Measurements from ENCODE around the gene TTYH2.

TTYH2 gene

DNA sequence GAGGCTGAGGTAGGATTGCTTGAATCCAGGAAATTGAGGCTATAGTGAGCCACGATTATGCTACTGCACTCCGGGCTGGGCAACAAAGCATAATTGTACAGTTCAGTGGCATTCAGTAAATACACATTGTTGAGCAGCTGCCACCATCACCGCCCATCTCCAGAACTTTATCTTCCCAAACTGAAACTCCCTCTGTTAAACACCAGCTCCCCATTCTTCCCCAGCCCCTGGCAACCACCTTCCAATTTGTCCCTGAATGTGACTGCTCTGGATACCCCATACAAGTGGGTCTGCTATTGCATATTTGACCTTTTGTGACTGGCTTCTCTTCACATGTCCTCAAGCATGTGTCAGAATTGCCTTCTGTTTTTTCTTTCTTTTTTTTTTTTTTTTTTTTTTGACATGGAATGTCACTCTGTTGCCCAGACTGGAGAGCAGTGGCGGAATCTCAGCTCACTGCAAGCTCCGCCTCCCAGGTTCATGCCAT is 7.0 kb upstream of the TTYH2 start:
- Histone ChIP-seq H4K8ac (ENCODE audit: low read depth, low read length) (no peak overlapping the region), H3K18ac (ENCODE audit: low read length) (no peak overlapping the region), H2BK120ac (ENCODE audit: low read depth, low read length) (no peak overlapping the region), H3K4ac (ENCODE audit: low read length) (no peak overlapping the region), H3K4me3 (ENCODE audit: low read length in 2 of 2) (no peak overlapping the region), H2AK5ac (ENCODE audit: low read depth, low read length) (no peak overlapping the region), H3K14ac (ENCODE audit: low read length) (no peak overlapping the region), H3K27ac (replicated peaks; ENCODE audit: low read length) (no peak overlapping the region), H3K36me3 (replicated peaks in 1 of 2; ENCODE audit: control insufficient read depth in 2 of 2, insufficient read depth in 2 of 2, low read length in 2 of 2) (peaks cover 35 to 62% of the 10 kb centered on the region in 2 donors), H3K4me2 (ENCODE audit: insufficient read depth, low read length, poor library complexity, severe bottlenecking) (no peak overlapping the region), H3K23ac (ENCODE audit: low read depth, low read length, poor library complexity) (no peak overlapping the region), H2BK15ac (ENCODE audit: low read length) (no peak overlapping the region), H4K91ac (ENCODE audit: low read depth, low read length, poor library complexity) (no peak overlapping the region), H3K27me3 (ENCODE audit: control insufficient read depth in 3 of 3, insufficient read depth in 3 of 3, low read depth in 1 of 3, low read length in 3 of 3) (peaks cover 0 to 5% (median 0%) of the 10 kb centered on the region in 3 experiments), H2AFZ (ENCODE audit: low read length) (no peak overlapping the region), H3K79me1 (ENCODE audit: low read depth, low read length) (peaks cover 9% of the 10 kb centered on the region), H3K9ac (ENCODE audit: low read depth, low read length, poor library complexity) (no peak overlapping the region), H2BK12ac (ENCODE audit: low read length) (no peak overlapping the region), H3K4me1 (ENCODE audit: control insufficient read depth in 2 of 2, insufficient read depth in 1 of 2, low read depth in 1 of 2, low read length in 2 of 2) (peaks cover 14 to 41% of the 10 kb centered on the region in 2 donors), H3K9me3 (replicated peaks in 1 of 2; ENCODE audit: control insufficient read depth in 2 of 2, insufficient read depth in 1 of 2, low read depth in 1 of 2, low read length in 2 of 2) (no peaks in the 10 kb centered on the region), H2BK5ac (ENCODE audit: low read length) (no peak overlapping the region)
- no peak for DNase-seq (ENCODE audit: low spot score)
- no CpG with 5 or more reads among the region's 5 CpGs for WGBS, 2 donors (ENCODE audit: extremely low coverage in 2 of 2, insufficient read length in 2 of 2, insufficient replicate concordance in 1 of 2)

DNA sequence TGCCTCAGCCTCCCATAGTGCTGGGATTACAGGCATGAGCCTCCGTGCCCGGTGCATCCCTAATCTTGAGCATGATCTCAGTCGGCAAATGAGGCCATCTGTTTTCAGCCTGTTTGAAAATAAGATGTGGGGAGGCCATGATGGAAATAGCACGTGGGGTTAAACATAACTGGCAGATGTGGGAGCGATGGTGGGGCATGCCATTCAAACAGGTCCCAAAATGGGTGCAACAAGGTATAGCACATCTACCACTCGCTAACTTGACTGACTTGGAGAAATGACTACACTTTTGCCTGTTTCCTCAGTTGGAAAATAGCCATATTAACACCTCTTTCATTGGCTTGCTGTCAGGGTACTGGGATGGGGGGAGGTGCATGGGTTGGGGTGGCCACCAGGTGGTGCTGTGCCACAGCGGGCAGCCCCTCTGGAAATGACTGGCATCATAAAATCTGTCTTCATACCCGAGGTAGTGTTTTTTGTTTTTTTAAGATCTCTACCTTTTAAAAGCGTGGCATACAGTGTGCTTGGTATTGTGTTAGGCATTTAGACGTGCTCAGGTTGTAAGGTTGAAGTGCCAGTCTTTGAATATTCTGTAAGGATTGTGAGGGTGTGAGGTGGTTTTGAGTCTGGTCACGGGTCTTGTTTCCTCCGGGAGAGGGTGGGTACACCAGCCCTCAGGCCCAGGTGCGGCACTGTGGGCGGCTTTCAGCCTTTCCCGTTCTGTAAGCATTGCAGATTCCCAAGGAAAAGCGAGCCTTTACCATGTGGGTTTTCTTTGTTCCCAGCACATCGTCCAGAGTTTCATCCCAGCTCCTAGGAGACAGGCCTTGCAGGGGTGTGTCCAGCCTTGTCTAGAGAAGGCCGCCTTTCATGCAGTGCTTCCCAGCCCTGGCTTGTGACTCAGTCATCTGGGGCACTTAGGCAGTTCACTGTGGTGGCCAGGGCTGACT is 2.9 kb upstream of the TTYH2 start:
- H3K9ac ChIP-seq (ENCODE audit: low read depth, low read length, poor library complexity) = no peak overlapping the region
- no peak overlapping the region for H3K4me2 ChIP-seq (ENCODE audit: insufficient read depth, low read length, poor library complexity, severe bottlenecking)
- H3K23ac ChIP-seq (ENCODE audit: low read depth, low read length, poor library complexity) = peak overlapping the region; percentile 56
- WGBS, 2 donors (ENCODE audit: extremely low coverage in 2 of 2, insufficient read length in 2 of 2, insufficient replicate concordance in 1 of 2) = no CpG with 5 or more reads among the region's 18 CpGs
- H3K4me3 ChIP-seq (ENCODE audit: low read length in 2 of 2) = no peak overlapping the region
- peak; percentile 37 for DNase-seq (ENCODE audit: low spot score)
- H3K4ac ChIP-seq (ENCODE audit: low read length) = no peak overlapping the region
- H3K14ac ChIP-seq (ENCODE audit: low read length) = no peak overlapping the region
- no peak overlapping the region for H2BK5ac ChIP-seq (ENCODE audit: low read length)
- no peak overlapping the region for H2AFZ ChIP-seq (ENCODE audit: low read length)
- H3K27ac ChIP-seq (replicated peaks; ENCODE audit: low read length) = peak overlapping the region; percentile 51
- H3K9me3 ChIP-seq (replicated peaks in 1 of 2; ENCODE audit: control insufficient read depth in 2 of 2, insufficient read depth in 1 of 2, low read depth in 1 of 2, low read length in 2 of 2) = no peaks in the 10 kb centered on the region
- H4K8ac ChIP-seq (ENCODE audit: low read depth, low read length) = no peak overlapping the region
- no peak overlapping the region for H2AK5ac ChIP-seq (ENCODE audit: low read depth, low read length)
- H4K91ac ChIP-seq (ENCODE audit: low read depth, low read length, poor library complexity) = no peak overlapping the region
- H3K79me1 ChIP-seq (ENCODE audit: low read depth, low read length) = peaks cover 5% of the 10 kb centered on the region
- H3K18ac ChIP-seq (ENCODE audit: low read length) = peak overlapping the region; percentile 8
- no peak overlapping the region for H2BK15ac ChIP-seq (ENCODE audit: low read length)
- peaks cover 0 to 27% (median 6%) of the 10 kb centered on the region in 3 experiments for H3K27me3 ChIP-seq (ENCODE audit: control insufficient read depth in 3 of 3, insufficient read depth in 3 of 3, low read depth in 1 of 3, low read length in 3 of 3)
- H2BK12ac ChIP-seq (ENCODE audit: low read length) = no peak overlapping the region
- H3K4me1 ChIP-seq (ENCODE audit: control insufficient read depth in 2 of 2, insufficient read depth in 1 of 2, low read depth in 1 of 2, low read length in 2 of 2) = peaks cover 16 to 59% of the 10 kb centered on the region in 2 donors
- H3K36me3 ChIP-seq (replicated peaks in 1 of 2; ENCODE audit: control insufficient read depth in 2 of 2, insufficient read depth in 2 of 2, low read length in 2 of 2) = peaks cover 29 to 47% of the 10 kb centered on the region in 2 donors
- H2BK120ac ChIP-seq (ENCODE audit: low read depth, low read length) = no peak overlapping the region

DNA sequence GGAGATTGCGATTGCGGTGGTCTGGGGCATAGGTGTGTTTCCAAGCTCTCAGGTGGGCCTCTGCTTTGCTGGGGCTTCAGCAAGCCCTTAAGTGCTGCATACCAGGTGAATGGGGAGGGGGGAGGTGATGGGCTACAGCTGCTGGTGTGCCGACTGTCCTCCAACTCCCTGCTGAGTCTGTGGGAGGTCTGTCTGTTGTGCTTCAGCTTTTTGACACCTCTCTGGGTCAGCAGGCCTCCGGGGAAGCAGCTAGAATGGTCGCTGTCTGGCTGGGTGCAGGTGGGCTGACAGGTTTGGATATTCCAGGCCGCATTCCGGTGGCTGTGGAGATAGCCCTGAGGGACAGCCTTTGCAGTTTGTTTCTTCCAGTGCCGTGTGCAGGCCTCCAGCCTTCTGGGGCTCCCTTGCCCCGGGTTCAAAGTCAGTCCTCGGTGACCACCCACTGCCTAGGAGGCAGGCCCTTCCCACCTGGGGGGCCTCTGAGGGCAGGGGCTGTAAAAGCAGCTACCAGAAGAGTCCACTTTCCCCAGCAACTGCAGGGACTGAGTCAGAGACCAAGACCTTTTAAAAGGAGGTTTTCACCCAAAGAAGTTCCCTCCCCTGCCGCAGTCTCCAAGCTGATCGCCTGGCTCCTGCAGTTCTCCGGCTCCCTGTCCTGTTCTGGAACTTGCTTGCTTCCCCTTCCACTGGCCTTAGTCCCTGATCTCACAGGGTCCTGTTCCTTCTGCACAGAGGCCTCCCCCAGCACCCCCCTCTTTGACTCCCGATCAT is 2.0 kb upstream of the TTYH2 start:
- no peaks in the 10 kb centered on the region for H3K9me3 ChIP-seq (replicated peaks in 1 of 2; ENCODE audit: control insufficient read depth in 2 of 2, insufficient read depth in 1 of 2, low read depth in 1 of 2, low read length in 2 of 2)
- H2BK12ac ChIP-seq (ENCODE audit: low read length) = no peak overlapping the region
- H3K4ac ChIP-seq (ENCODE audit: low read length) = no peak overlapping the region
- WGBS, 2 donors (ENCODE audit: extremely low coverage in 2 of 2, insufficient read length in 2 of 2, insufficient replicate concordance in 1 of 2) = no CpG with 5 or more reads among the region's 14 CpGs
- no peak overlapping the region for H4K8ac ChIP-seq (ENCODE audit: low read depth, low read length)
- no peak for DNase-seq (ENCODE audit: low spot score)
- H3K27me3 ChIP-seq (ENCODE audit: control insufficient read depth in 3 of 3, insufficient read depth in 3 of 3, low read depth in 1 of 3, low read length in 3 of 3) = peaks cover 0 to 31% (median 6%) of the 10 kb centered on the region in 3 experiments
- peaks cover 5% of the 10 kb centered on the region for H3K79me1 ChIP-seq (ENCODE audit: low read depth, low read length)
- no peak overlapping the region for H3K9ac ChIP-seq (ENCODE audit: low read depth, low read length, poor library complexity)
- no peak overlapping the region for H2BK15ac ChIP-seq (ENCODE audit: low read length)
- H3K4me3 ChIP-seq (ENCODE audit: low read length in 2 of 2) = no peak overlapping the region
- peaks cover 16 to 59% of the 10 kb centered on the region in 2 donors for H3K4me1 ChIP-seq (ENCODE audit: control insufficient read depth in 2 of 2, insufficient read depth in 1 of 2, low read depth in 1 of 2, low read length in 2 of 2)
- H2BK120ac ChIP-seq (ENCODE audit: low read depth, low read length) = no peak overlapping the region
- H3K4me2 ChIP-seq (ENCODE audit: insufficient read depth, low read length, poor library complexity, severe bottlenecking) = no peak overlapping the region
- H3K23ac ChIP-seq (ENCODE audit: low read depth, low read length, poor library complexity) = peak overlapping the region; percentile 56
- H3K27ac ChIP-seq (replicated peaks; ENCODE audit: low read length) = peak overlapping the region; percentile 51
- peaks cover 24 to 38% of the 10 kb centered on the region in 2 donors for H3K36me3 ChIP-seq (replicated peaks in 1 of 2; ENCODE audit: control insufficient read depth in 2 of 2, insufficient read depth in 2 of 2, low read length in 2 of 2)
- no peak overlapping the region for H2AK5ac ChIP-seq (ENCODE audit: low read depth, low read length)
- no peak overlapping the region for H3K14ac ChIP-seq (ENCODE audit: low read length)
- no peak overlapping the region for H4K91ac ChIP-seq (ENCODE audit: low read depth, low read length, poor library complexity)
- no peak overlapping the region for H2AFZ ChIP-seq (ENCODE audit: low read length)
- no peak overlapping the region for H2BK5ac ChIP-seq (ENCODE audit: low read length)
- peak overlapping the region; percentile 8 for H3K18ac ChIP-seq (ENCODE audit: low read length)

DNA sequence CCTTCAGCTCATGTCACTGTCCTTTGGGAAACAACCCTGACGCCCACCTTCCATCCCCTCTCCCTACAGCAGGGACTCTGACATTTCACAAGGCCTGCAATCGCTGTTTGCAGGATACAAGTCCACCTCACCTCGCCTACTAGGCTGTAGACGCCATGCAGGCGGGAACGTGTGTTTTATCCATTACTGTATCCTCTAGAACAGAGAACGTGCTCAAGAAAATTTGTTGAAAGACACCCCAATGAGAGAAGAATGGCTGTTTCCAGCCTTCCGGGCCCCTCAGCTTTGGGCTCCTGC is 1.5 kb upstream of the TTYH2 start:
- H3K14ac ChIP-seq (ENCODE audit: low read length) = no peak overlapping the region
- H2AK5ac ChIP-seq (ENCODE audit: low read depth, low read length) = no peak overlapping the region
- no peak overlapping the region for H3K9ac ChIP-seq (ENCODE audit: low read depth, low read length, poor library complexity)
- H2BK12ac ChIP-seq (ENCODE audit: low read length) = no peak overlapping the region
- DNase-seq (ENCODE audit: low spot score) = no peak
- H3K4me3 ChIP-seq (ENCODE audit: low read length in 2 of 2) = no peak overlapping the region
- no peaks in the 10 kb centered on the region for H3K9me3 ChIP-seq (replicated peaks in 1 of 2; ENCODE audit: control insufficient read depth in 2 of 2, insufficient read depth in 1 of 2, low read depth in 1 of 2, low read length in 2 of 2)
- H4K91ac ChIP-seq (ENCODE audit: low read depth, low read length, poor library complexity) = no peak overlapping the region
- H2BK15ac ChIP-seq (ENCODE audit: low read length) = no peak overlapping the region
- no peak overlapping the region for H3K27ac ChIP-seq (replicated peaks; ENCODE audit: low read length)
- H3K36me3 ChIP-seq (replicated peaks in 1 of 2; ENCODE audit: control insufficient read depth in 2 of 2, insufficient read depth in 2 of 2, low read length in 2 of 2) = peaks cover 22 to 33% of the 10 kb centered on the region in 2 donors
- H3K18ac ChIP-seq (ENCODE audit: low read length) = no peak overlapping the region
- no peak overlapping the region for H3K23ac ChIP-seq (ENCODE audit: low read depth, low read length, poor library complexity)
- H3K79me1 ChIP-seq (ENCODE audit: low read depth, low read length) = peaks cover 5% of the 10 kb centered on the region
- no peak overlapping the region for H4K8ac ChIP-seq (ENCODE audit: low read depth, low read length)
- peaks cover 0 to 31% (median 6%) of the 10 kb centered on the region in 3 experiments for H3K27me3 ChIP-seq (ENCODE audit: control insufficient read depth in 3 of 3, insufficient read depth in 3 of 3, low read depth in 1 of 3, low read length in 3 of 3)
- H3K4ac ChIP-seq (ENCODE audit: low read length) = no peak overlapping the region
- peaks cover 16 to 59% of the 10 kb centered on the region in 2 donors for H3K4me1 ChIP-seq (ENCODE audit: control insufficient read depth in 2 of 2, insufficient read depth in 1 of 2, low read depth in 1 of 2, low read length in 2 of 2)
- no peak overlapping the region for H2BK5ac ChIP-seq (ENCODE audit: low read length)
- no peak overlapping the region for H2AFZ ChIP-seq (ENCODE audit: low read length)
- WGBS, 2 donors (ENCODE audit: extremely low coverage in 2 of 2, insufficient read length in 2 of 2, insufficient replicate concordance in 1 of 2) = no CpG with 5 or more reads among the region's 8 CpGs
- H2BK120ac ChIP-seq (ENCODE audit: low read depth, low read length) = no peak overlapping the region
- H3K4me2 ChIP-seq (ENCODE audit: insufficient read depth, low read length, poor library complexity, severe bottlenecking) = no peak overlapping the region

All from neuronal stem cell (in vitro differentiated cells).